Activated CD4-positive, alpha-beta memory T cell treated with anti-CD3 and anti-CD28 coated beads for 36 hours (primary cell): ENCODE measurements around the gene ING2. TPM values are rescaled to one million over a fixed set of nuclear protein-coding genes. Genes with fewer than 3 reads are reported as not detected.
"Not testable (repeated sequence)": the region's sequence is repeated elsewhere in the genome, so short reads cannot be mapped to it uniquely, and the experiment has no call there.

Experiments
- CTCF ChIA-PET: fragments of 350-600 bp; sonication (Branson Sonifier 250); formaldehyde crosslinking; loops from one replicate; lab custom pipeline; 2021; ENCODE audit warnings: antibody characterized with exemption, inconsistent platforms; lab: Charles Lee
- POLR2A ChIA-PET: fragments of 350-600 bp; sonication (Branson Sonifier 250); formaldehyde crosslinking; loops from one replicate; lab custom pipeline; 2021; ENCODE audit warnings: antibody characterized with exemption; lab: Charles Lee
- DNase-seq: peaks from one replicate; pipeline ENCODE4 v3.0.0-alpha.2; 2020
- H3K27ac Mint-ChIP-seq: one replicate; pipeline ENCODE4 v1.8.0; 2021; ENCODE audit warnings: mixed read lengths
- H3K27me3 Mint-ChIP-seq: one replicate; pipeline ENCODE4 v1.8.0; 2021; ENCODE audit warnings: mixed read lengths
- H3K36me3 Mint-ChIP-seq: one replicate; pipeline ENCODE4 v1.8.0; 2021; ENCODE audit warnings: mixed read lengths
- H3K4me1 Mint-ChIP-seq: one replicate; pipeline ENCODE4 v1.8.0; 2021; ENCODE audit warnings: low read depth, mixed read lengths
- H3K4me3 Mint-ChIP-seq: one replicate; pipeline ENCODE4 v1.8.0; 2021; ENCODE audit warnings: mild to moderate bottlenecking, mixed read lengths
- H3K9me3 Mint-ChIP-seq: one replicate; pipeline ENCODE4 v1.8.0; 2021; ENCODE audit warnings: mixed read lengths
- intact Hi-C: fragments of 100-400 bp; cut with micrococcal nuclease; formaldehyde crosslinking; loops from one replicate; pipeline ENCODE4 v1.15.1; 2023
- total RNA-seq, 2 experiments: library from RNA; stranded (reverse); gene quantifications; one replicate each; pipeline ENCODE4 v1.2.3, GENCODE V29; 2021

The ING2 gene
- total RNA-seq, 2 experiments from 2014 or later = 11.9 to 15.3 TPM

DNA sequence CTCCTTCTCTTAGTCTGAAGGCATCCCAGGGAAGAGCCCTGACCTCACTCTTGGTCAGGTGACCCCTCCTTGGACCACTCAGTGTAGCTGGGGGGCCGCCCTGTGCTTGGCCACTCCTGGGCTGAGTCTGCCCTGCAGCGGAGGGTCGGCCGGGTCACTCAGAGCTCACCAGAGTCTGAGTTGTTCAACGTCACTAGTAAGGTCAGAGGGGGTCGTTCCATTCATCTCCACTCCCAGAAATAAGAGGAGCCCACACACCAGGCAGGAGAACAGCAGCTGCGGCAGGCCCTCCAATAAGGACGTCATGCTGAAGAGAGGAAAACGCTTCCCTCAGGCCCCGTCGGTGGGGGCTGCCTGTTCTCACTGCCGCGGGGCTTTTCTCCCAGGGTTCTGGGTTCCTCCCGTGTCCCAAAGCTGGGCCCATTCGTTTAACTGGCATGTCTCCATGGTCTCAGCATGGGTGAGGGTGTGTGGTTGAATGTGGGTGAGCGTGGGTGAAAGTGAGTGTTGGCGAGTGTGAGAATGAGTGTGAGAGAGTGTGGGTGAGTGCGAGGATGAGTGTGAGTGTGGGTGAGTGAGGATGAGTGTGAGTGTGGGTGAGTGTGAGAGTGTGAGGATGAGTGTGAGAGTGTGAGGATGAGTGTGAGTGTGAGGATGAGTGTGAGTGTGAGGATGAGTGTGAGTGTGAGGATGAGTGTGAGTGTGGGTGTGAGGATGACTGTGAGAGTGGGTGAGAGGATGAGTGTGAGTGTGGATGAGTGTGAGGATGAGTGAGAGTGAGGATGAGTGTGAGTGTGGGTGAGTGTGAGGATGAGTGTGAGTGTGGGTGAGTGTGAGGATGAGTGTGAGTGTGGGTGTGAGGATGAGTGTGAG is 47.7 kb downstream of the ING2 start:
- no peak overlapping the region for H3K27ac Mint-ChIP-seq
- peaks cover 12% of the 10 kb centered on the region for H3K27me3 Mint-ChIP-seq
- H3K4me1 Mint-ChIP-seq = no peaks in the 10 kb centered on the region
- H3K36me3 Mint-ChIP-seq = no peaks in the 10 kb centered on the region
- CTCF ChIA-PET = no interaction called here
- H3K9me3 Mint-ChIP-seq = peaks cover 4% of the 10 kb centered on the region
- POLR2A ChIA-PET = no interaction called here
- intact Hi-C loops = no loop called here
- no peak for DNase-seq
- H3K4me3 Mint-ChIP-seq = no peak overlapping the region

DNA sequence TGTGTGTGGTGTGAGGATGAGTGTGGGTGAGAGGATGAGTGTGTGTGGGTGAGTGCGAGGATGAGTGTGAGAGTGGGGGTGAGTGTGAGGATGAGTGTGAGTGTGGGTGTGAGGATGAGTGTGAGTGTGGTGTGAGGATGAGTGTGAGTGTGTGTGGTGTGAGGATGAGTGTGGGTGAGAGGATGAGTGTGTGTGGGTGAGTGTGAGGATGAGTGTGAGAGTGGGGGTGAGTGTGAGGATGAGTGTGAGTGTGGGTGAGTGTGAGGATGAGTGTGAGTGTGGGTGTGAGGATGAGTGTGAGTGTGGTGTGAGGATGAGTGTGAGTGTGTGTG is 48.3 kb downstream of the ING2 start:
- H3K27ac Mint-ChIP-seq, H3K9me3 Mint-ChIP-seq, H3K36me3 Mint-ChIP-seq, POLR2A ChIA-PET, H3K4me1 Mint-ChIP-seq, H3K4me3 Mint-ChIP-seq, intact Hi-C loops, DNase-seq, CTCF ChIA-PET: not testable (repeated sequence)
- peaks cover 12% of the 10 kb centered on the region for H3K27me3 Mint-ChIP-seq

DNA sequence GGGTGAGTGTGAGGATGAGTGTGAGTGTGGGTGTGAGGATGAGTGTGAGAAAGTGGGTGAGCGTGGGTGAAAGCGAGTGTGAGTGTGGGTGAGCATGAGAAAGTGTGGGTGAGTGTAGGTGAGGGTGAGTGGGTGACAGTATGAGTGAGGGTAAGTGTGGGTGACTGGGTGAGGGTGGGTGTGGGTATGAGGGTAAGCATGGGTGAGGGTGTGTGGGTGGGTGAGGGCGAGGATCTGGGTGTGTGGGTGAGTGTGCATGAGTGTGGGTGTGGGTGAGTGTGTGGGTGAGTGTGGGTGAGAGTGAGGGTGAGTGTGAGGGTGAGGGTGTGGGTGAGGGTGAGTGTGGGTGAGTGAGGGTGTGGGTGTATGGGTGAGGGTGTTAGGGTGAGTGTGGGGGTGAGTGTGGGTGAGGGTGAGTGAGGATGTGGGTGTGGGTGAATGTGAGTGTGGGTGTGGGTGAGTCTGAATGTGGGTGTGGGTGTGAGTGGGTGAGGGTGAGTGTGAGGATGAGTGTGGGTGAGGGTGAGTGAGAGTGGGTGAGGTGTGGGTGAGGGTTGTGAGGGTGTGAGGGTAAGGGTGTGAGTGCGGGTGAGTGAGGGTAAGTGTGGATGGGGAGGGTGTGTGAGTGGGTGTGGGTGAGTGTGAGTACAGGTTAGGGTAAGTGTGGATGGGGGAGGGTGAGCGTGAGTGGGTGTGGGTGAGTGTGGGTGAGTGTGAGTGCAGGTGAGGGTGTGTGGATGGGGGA is 48.9 kb downstream of the ING2 start:
- H3K4me3 Mint-ChIP-seq = no peak overlapping the region
- peaks cover 6% of the 10 kb centered on the region for H3K27me3 Mint-ChIP-seq
- intact Hi-C loops = no loop called here
- DNase-seq = no peak
- H3K9me3 Mint-ChIP-seq = peaks cover 4% of the 10 kb centered on the region
- H3K4me1 Mint-ChIP-seq = no peaks in the 10 kb centered on the region
- H3K27ac Mint-ChIP-seq = no peak overlapping the region
- no peaks in the 10 kb centered on the region for H3K36me3 Mint-ChIP-seq
- ChIA-PET CTCF (no interaction called here), POLR2A (no interaction called here)

DNA sequence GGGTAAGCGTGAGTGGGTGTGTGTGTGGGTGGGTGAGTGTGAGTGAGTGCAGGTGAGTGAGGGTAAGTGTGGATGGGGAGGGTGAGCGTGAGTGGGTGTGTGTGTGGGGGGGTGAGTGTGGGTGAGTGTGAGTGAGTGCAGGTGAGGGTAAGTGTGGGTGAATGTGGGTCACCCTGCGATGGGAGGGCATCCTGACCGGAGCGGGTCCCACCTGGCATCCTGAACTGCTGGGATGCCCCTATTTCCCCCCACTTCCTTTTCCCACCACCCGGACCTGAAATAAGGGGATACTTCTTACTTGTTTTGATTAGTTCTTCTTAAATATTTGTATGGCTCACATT is 49.5 kb downstream of the ING2 start:
- ChIA-PET CTCF (no interaction called here), POLR2A (no interaction called here)
- Mint-ChIP-seq H3K36me3 (no peaks in the 10 kb centered on the region), H3K9me3 (peaks cover 4% of the 10 kb centered on the region), H3K27ac (no peak overlapping the region), H3K4me1 (no peaks in the 10 kb centered on the region), H3K4me3 (no peak overlapping the region), H3K27me3 (peaks cover 4% of the 10 kb centered on the region)
- no peak for DNase-seq
- intact Hi-C loops = no loop called here

DNA sequence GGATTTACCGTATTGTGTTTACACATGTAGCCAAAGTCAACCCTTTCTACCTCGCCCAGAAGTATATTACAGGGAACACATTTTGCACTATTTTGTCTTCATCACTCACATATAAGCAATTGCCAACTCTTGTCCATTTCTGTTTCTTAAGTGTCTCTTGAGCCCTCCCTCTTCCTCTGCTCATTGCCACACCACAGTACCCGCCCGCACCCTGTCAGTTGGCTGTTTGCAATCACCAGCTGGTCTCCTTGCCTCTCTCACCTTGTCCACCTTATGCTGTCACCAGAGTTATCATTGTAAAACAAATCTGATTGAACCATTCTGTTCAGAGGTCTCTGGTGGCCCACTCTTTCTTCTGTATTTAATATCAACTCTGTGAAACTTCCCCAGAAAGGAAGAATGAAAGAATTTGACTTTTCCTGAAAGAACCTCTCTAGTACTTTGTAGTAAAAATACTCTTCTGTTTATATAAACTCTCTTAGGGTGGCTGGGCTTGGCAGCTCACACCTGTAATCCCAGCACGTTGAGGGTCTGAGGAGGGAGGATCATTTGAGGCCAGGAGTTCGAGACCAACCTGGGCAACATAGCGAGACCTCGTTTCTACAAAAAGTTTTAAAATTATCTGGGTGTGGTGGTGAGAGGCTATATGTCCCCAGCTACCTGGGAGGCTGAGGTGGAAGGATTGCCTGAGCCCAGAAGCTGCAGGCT is 50.2 kb downstream of the ING2 start:
- POLR2A ChIA-PET = no interaction called here

DNA sequence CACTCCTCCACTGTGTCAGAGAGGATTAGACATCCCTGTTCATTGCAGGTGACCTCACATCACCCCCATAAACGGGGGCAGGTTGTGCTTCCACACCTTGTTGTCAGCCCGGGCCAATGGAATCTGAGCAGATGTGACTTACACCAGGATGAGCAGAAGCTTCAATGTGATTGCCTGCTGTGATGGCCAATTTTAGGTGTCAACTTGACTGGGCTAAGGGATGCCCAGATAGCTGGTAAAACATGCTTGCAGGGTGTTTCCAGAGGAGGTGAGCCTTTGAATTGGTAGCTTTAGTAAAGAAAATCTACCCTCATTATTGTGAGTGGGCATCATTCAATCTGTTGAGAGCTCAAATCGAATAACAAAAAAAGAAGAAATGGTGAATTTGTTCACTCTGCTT is 52.1 kb downstream of the ING2 start:
- POLR2A ChIA-PET = no interaction called here
- Mint-ChIP-seq H3K9me3 (peaks cover 4% of the 10 kb centered on the region), H3K4me3 (no peak overlapping the region), H3K27me3 (peaks cover 2% of the 10 kb centered on the region), H3K4me1 (no peaks in the 10 kb centered on the region), H3K27ac (no peak overlapping the region), H3K36me3 (no peaks in the 10 kb centered on the region)
- intact Hi-C loops = no loop called here
- CTCF ChIA-PET = no interaction called here
- no peak for DNase-seq

More for the DNA sequence above, 50.2 kb downstream of the ING2 start:
- H3K27ac Mint-ChIP-seq = no peak overlapping the region
- H3K27me3 Mint-ChIP-seq = peaks cover 2% of the 10 kb centered on the region
- peaks cover 4% of the 10 kb centered on the region for H3K9me3 Mint-ChIP-seq
- H3K4me3 Mint-ChIP-seq = no peak overlapping the region
- no peaks in the 10 kb centered on the region for H3K4me1 Mint-ChIP-seq
- DNase-seq = no peak
- CTCF ChIA-PET = no interaction called here
- intact Hi-C loops = no loop called here
- no peaks in the 10 kb centered on the region for H3K36me3 Mint-ChIP-seq

DNA sequence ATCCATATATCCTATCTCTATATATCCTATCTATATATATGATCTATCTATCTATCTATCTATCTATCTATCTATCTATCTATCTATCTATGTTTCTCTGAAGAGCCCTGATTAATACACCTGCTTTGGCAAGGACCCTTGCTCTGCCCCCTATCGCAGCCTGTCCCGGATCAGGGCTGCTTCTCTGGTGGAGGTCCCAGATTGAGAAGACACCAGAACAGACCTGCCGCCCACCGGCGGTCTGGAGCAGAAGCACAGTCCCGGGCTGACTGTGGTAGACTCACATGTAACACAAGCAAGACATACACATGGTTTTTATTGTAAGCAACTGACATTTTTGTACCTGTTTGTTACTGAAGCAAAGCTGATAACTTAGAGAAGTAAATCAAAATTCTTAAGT is 52.8 kb downstream of the ING2 start:
- H3K4me1 Mint-ChIP-seq = no peaks in the 10 kb centered on the region

DNA sequence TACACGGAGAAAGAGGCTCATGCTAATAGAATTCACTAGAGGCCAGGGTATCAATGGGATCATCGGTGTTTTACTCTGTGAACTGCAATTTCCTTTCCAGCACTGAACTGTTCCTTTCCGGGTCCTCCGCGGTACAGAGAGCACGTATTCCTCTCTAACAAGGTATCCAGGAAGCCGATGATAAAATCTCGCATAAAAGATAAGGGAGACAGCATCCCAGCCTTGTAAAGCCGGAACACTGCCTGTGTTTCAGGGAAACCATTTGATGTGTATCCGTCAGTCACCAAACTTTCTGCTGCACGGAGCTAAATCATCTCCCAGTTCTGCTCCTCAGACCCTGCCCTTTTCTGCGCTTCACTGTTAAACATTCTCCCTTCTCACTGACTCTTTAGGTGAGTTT is 54.0 kb downstream of the ING2 start:
- peaks cover 2% of the 10 kb centered on the region for H3K27me3 Mint-ChIP-seq
- peaks cover 5% of the 10 kb centered on the region for H3K4me1 Mint-ChIP-seq
- CTCF ChIA-PET = no interaction called here
- no peak for DNase-seq
- H3K27ac Mint-ChIP-seq = no peak overlapping the region
- H3K9me3 Mint-ChIP-seq = no peaks in the 10 kb centered on the region
- no peaks in the 10 kb centered on the region for H3K36me3 Mint-ChIP-seq
- intact Hi-C loops = no loop called here
- H3K4me3 Mint-ChIP-seq = no peak overlapping the region
- POLR2A ChIA-PET = no interaction called here

More for the DNA sequence above, 52.8 kb downstream of the ING2 start:
- Mint-ChIP-seq H3K9me3 (peaks cover 3% of the 10 kb centered on the region), H3K4me3 (no peak overlapping the region), H3K36me3 (no peaks in the 10 kb centered on the region), H3K27ac (no peak overlapping the region), H3K27me3 (peaks cover 2% of the 10 kb centered on the region)
- ChIA-PET CTCF (no interaction called here), POLR2A (no interaction called here)
- DNase-seq = no peak
- intact Hi-C loops = no loop called here

DNA sequence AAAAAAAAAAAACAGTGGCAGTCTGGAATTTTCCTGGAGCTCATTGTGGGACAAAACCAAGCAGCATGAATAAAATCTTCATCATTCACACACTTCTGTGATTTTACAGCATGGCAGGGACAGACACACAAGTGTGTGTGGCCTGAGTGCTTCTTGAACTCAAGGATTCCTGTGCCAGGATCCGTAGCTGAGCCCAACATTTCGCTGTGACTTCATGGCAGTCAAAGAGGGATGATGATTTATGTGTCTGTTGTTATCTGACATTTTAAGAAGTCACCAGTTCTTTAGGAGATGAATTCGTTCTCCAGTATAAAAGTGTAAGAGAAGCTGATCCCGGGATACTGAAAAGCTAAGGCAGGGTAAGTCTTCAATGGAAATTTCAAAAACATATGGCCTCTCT is 57.0 kb downstream of the ING2 start:
- H3K4me3 Mint-ChIP-seq = no peak overlapping the region
- DNase-seq = no peak
- intact Hi-C loops = no loop called here
- CTCF ChIA-PET = no interaction called here
- H3K27me3 Mint-ChIP-seq = peaks cover 9% of the 10 kb centered on the region
- peaks cover 16% of the 10 kb centered on the region for H3K4me1 Mint-ChIP-seq
- no peaks in the 10 kb centered on the region for H3K9me3 Mint-ChIP-seq
- POLR2A ChIA-PET = no interaction called here
- H3K27ac Mint-ChIP-seq = no peak overlapping the region
- H3K36me3 Mint-ChIP-seq = no peaks in the 10 kb centered on the region

Other genes with a start within 250 kb of the ING2 start
- not detected for gene CLDN22, start 184.8 kb upstream of the ING2 start, total RNA-seq
- gene CLDN24, start 182.6 kb upstream of the ING2 start, total RNA-seq = not detected
- gene CDKN2AIP, start 60.4 kb upstream of the ING2 start, total RNA-seq = 10 to 100 TPM; 23.0 to 23.7 TPM
- gene RWDD4, start 154.1 kb downstream of the ING2 start, total RNA-seq = 10 to 100 TPM; 19.4 to 19.8 TPM
- 10 to 100 TPM; 29.7 to 30.2 TPM for gene TRAPPC11, start 154.2 kb downstream of the ING2 start, total RNA-seq